ENCODE data around the gene P3H2. TPM values are rescaled to one million over a fixed set of nuclear protein-coding genes. Genes with fewer than 3 reads are reported as not detected.

P3H2 gene
- total RNA-seq, 5 donors from 2014 or later (not counting 1 experiment from before 2014, with no cell fraction given) = 0.16 to 0.50 (median 0.35) TPM; not detected in 2

DNA sequence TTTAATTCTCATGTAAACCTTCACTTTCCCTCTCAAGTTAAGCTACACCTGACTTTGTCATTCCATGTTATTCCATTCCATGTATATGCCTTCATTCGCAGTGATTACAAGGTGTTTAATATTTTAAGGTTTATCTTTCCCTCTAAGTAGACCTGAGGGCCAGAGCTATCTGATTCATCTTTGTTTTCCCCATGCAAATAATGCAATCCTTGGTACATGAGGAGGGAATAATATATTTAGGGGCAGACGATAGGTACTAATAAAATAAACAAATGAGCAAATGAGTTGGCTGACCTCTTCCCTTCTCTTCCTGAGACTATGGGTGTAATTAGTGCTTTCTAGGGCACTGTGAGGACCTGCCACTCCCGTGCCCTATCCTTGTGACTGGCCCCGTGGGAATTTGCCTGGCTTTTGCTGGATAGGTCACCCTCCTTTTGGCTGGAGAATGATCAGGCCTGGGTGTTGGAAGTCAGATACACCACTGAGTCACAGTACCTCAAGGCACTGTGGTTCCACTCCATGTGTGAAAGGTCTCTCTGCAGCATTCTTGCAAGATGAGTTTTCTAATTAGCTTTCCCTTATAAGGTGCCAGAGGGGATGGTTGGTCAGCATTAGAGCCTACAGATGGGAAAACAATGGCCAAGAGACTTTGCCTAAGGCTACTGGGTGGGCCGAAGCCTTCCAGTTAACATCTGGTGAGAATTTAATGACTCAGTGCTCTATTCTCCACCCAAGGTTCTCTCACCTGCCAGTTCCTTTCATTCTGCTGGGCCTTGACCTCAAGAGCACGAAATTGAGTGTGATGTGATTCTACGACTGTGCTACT lies 183.2 kb downstream of the P3H2 start:
- no peak overlapping the region for H3K4me3 Mint-ChIP-seq
- H3K9me3 Mint-ChIP-seq = no peaks in the 10 kb centered on the region
- no peak for ATAC-seq (replicated peaks in 1 of 4)
- H3K36me3 ChIP-seq (ENCODE audit: control insufficient read depth in 2 of 2, extremely low read depth in 1 of 2, insufficient read depth in 1 of 2, low read length in 1 of 2) = no peaks in the 10 kb centered on the region
- DNase-seq = no peak
- peaks cover 2 to 7% of the 10 kb centered on the region in 2 donors for H3K27me3 Mint-ChIP-seq
- no peaks in the 10 kb centered on the region for H3K27me3 ChIP-seq (replicated peaks in 1 of 2; ENCODE audit: control insufficient read depth in 2 of 2, extremely low read depth in 1 of 2, insufficient read depth in 2 of 2, low read length in 1 of 2)
- no peaks in the 10 kb centered on the region for H3K4me1 ChIP-seq (ENCODE audit: control insufficient read depth in 1 of 2, extremely low read depth in 1 of 2, insufficient read depth in 2 of 2, low read length in 2 of 2)
- 86% methylated on average over 3 of the region's 7 CpGs for WGBS (ENCODE audit: insufficient coverage)
- no peak overlapping the region for H3K27ac ChIP-seq (ENCODE audit: low read length)
- H3K27ac Mint-ChIP-seq = no peak overlapping the region
- H3K4me3 ChIP-seq (ENCODE audit: control insufficient read depth in 1 of 2, extremely low read depth in 1 of 2, low read length in 1 of 2) = no peak overlapping the region
- POLR2A ChIA-PET = no interaction called here
- H3K4me1 Mint-ChIP-seq = no peaks in the 10 kb centered on the region
- CTCF ChIA-PET = no interaction called here
- no peaks in the 10 kb centered on the region for H3K9me3 ChIP-seq
- H3K36me3 Mint-ChIP-seq = no peaks in the 10 kb centered on the region

DNA sequence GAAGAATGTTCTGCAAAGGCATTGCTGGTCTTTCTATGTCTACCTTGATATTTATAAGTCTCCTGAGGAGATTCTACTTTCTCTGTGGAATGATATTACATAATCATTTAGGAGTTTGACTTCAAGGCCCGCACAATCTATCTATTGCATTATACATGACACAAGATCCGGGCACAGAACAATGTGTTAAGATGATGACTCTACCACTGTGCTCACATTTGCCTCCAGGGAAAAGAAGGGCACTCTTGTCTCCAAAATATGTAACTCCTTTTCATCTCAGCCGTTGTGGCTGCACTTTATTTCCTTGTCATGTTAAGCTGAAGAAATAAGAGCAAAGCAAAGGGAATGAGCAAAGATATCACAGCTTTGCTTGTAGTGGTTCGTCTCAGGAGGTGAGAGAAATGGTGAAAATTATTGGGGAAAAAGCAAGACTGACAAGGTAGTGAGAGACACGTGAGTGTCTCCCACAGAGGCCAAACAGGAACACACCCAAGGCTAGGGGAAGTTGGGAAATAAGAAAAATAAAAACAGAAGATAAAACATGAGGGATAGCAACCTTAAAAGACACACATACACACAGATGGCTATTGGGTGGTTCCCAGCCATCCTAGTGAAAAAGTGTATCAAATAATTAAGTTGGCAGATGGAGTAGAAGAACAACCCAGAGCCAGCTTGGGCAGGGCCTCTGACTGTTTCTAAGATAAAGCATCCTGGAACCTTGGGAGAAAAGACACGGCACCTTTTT lies 184.3 kb downstream of the P3H2 start:
- H3K27me3 Mint-ChIP-seq = peaks cover 4 to 7% of the 10 kb centered on the region in 2 donors
- Histone ChIP-seq H3K36me3 (ENCODE audit: control insufficient read depth in 2 of 2, extremely low read depth in 1 of 2, insufficient read depth in 1 of 2, low read length in 1 of 2) (no peaks in the 10 kb centered on the region), H3K4me3 (ENCODE audit: control insufficient read depth in 1 of 2, extremely low read depth in 1 of 2, low read length in 1 of 2) (no peak overlapping the region), H3K27ac (ENCODE audit: low read length) (no peak overlapping the region), H3K4me1 (ENCODE audit: control insufficient read depth in 1 of 2, extremely low read depth in 1 of 2, insufficient read depth in 2 of 2, low read length in 2 of 2) (no peaks in the 10 kb centered on the region), H3K27me3 (replicated peaks in 1 of 2; ENCODE audit: control insufficient read depth in 2 of 2, extremely low read depth in 1 of 2, insufficient read depth in 2 of 2, low read length in 1 of 2) (no peaks in the 10 kb centered on the region), H3K9me3 (no peaks in the 10 kb centered on the region)
- no peaks in the 10 kb centered on the region for H3K4me1 Mint-ChIP-seq
- ATAC-seq (replicated peaks in 1 of 4) (no peak), DNase-seq (no peak)
- no peaks in the 10 kb centered on the region for H3K9me3 Mint-ChIP-seq
- H3K27ac Mint-ChIP-seq = no peak overlapping the region
- no peak overlapping the region for H3K4me3 Mint-ChIP-seq
- CTCF ChIA-PET = interaction anchor here in 1 of 2 donors (0.6 to 1.4 kb wide), 2 partner anchors 25 to 165 kb away, joined by 4 to 5 read pairs; no protein-coding TSS in a partner anchor
- WGBS (ENCODE audit: insufficient coverage) = 95% methylated on average over 3 of the region's 6 CpGs
- no peaks in the 10 kb centered on the region for H3K36me3 Mint-ChIP-seq
- POLR2A ChIA-PET = no interaction called here

DNA sequence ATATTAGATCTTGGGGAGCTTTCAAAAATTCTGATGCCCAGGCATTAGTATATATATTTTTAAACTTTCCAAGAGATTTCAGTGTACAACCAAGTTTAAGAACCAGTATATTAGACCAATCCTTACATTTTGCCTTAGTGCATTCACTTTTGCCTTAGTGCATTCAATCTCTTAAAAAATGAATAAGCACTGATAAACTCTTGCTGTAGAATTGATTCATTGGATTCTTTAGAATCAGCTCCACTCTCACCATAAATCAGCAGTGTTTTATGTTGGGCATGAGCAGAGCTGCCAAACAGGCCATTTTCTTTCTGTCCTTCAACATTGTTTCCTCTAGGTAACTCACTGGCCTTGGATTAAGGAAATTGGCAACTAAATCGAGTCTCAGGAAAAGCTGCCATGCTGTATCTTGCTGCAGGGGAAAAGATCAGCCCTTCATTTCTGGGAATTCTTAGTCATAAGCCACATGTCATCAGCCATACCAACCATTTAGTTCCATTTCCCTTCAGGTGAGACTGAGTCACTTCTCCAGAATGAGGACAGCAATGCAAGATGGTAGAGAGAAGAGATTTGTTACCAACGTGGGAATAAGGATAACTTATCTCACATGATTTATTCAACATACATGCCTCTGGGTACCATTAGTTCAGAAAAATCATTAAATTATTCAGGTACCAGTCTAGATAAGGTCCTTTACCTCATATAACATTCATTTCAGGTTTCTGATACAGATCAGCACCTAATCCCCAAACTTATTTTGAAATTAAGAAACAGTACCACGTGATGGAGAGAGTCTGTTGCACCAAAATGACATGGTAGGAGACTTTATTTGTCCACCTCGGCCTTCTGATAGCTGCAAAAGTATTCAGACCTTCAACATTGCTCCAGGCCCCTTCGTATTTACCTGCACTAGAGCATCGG lies 192.5 kb downstream of the P3H2 start:
- no peaks in the 10 kb centered on the region for H3K36me3 ChIP-seq (ENCODE audit: control insufficient read depth in 2 of 2, extremely low read depth in 1 of 2, insufficient read depth in 1 of 2, low read length in 1 of 2)
- H3K27me3 ChIP-seq (replicated peaks in 1 of 2; ENCODE audit: control insufficient read depth in 2 of 2, extremely low read depth in 1 of 2, insufficient read depth in 2 of 2, low read length in 1 of 2) = no peaks in the 10 kb centered on the region
- Mint-ChIP-seq H3K4me3 (no peak overlapping the region), H3K27me3 (peaks cover 3% of the 10 kb centered on the region in 2 donors), H3K27ac (no peak overlapping the region), H3K4me1 (no peaks in the 10 kb centered on the region), H3K36me3 (no peaks in the 10 kb centered on the region), H3K9me3 (no peaks in the 10 kb centered on the region)
- DNase-seq (no peak), ATAC-seq (replicated peaks in 1 of 4) (no peak)
- H3K4me1 ChIP-seq (ENCODE audit: control insufficient read depth in 1 of 2, extremely low read depth in 1 of 2, insufficient read depth in 2 of 2, low read length in 2 of 2) = no peaks in the 10 kb centered on the region
- H3K4me3 ChIP-seq (ENCODE audit: control insufficient read depth in 1 of 2, extremely low read depth in 1 of 2, low read length in 1 of 2) = no peak overlapping the region
- POLR2A ChIA-PET = interaction anchor here in 1 of 2 donors (0.6 kb wide), 1 partner anchor 61 kb away, joined by 3 read pairs; no protein-coding TSS in a partner anchor
- 65% methylated on average over 2 of the region's 6 CpGs for WGBS (ENCODE audit: insufficient coverage)
- H3K9me3 ChIP-seq = no peaks in the 10 kb centered on the region
- CTCF ChIA-PET = no interaction called here
- H3K27ac ChIP-seq (ENCODE audit: low read length) = no peak overlapping the region

DNA sequence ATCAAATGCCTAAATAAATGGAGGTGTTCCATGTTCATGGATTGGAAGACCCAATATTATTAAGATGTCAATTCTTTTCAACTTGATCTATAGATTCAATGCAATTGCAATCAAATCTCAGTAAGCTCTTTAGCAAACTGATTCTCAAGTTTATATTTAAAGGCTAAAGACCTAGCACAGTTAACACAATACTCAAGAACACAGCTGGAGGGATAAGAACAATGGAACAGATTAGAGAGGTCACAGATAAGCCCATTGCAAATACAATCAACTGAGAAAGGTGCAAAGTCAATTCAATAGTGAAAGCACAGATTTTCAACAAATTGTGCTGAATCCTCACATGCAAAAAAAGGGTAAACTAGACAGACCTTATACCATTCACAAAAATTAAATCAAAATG lies 198.9 kb downstream of the P3H2 start:
- no peaks in the 10 kb centered on the region for H3K9me3 Mint-ChIP-seq
- H3K4me3 Mint-ChIP-seq = no peak overlapping the region
- no peak for DNase-seq
- ChIA-PET CTCF (no interaction called here), POLR2A (no interaction called here)
- Histone ChIP-seq H3K4me1 (ENCODE audit: control insufficient read depth in 1 of 2, extremely low read depth in 1 of 2, insufficient read depth in 2 of 2, low read length in 2 of 2) (no peaks in the 10 kb centered on the region), H3K9me3 (no peaks in the 10 kb centered on the region), H3K27me3 (replicated peaks in 1 of 2; ENCODE audit: control insufficient read depth in 2 of 2, extremely low read depth in 1 of 2, insufficient read depth in 2 of 2, low read length in 1 of 2) (no peaks in the 10 kb centered on the region), H3K36me3 (ENCODE audit: control insufficient read depth in 2 of 2, extremely low read depth in 1 of 2, insufficient read depth in 1 of 2, low read length in 1 of 2) (no peaks in the 10 kb centered on the region), H3K4me3 (ENCODE audit: control insufficient read depth in 1 of 2, extremely low read depth in 1 of 2, low read length in 1 of 2) (no peak overlapping the region), H3K27ac (ENCODE audit: low read length) (no peak overlapping the region)
- no peaks in the 10 kb centered on the region for H3K4me1 Mint-ChIP-seq
- no peaks in the 10 kb centered on the region for H3K36me3 Mint-ChIP-seq
- H3K27ac Mint-ChIP-seq = no peak overlapping the region
- ATAC-seq (replicated peaks in 1 of 4) = no peak
- peaks cover 0 to under 1% of the 10 kb centered on the region in 2 donors for H3K27me3 Mint-ChIP-seq

DNA sequence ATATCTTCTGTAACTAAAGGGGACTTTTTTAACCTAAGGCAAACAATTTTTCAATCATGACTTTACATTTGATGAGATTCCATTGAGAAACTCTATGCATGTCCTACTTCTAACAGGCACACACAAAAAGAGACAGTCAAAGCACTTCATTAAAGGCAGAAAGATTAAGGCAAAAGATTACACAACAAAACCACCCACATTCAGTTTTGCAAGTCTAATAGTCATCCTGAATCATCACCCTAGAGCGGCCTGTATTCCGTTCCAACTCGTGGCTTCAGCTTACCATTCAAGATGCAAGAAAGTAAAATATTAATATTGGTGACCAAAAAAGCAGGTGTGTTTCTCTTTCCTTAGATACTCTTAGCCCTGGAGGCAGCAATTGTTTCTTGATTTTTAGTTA lies 205.9 kb downstream of the P3H2 start:
- Mint-ChIP-seq H3K9me3 (no peaks in the 10 kb centered on the region), H3K36me3 (no peaks in the 10 kb centered on the region), H3K27me3 (peaks cover 6 to 12% of the 10 kb centered on the region in 2 donors), H3K4me1 (no peaks in the 10 kb centered on the region), H3K4me3 (no peak overlapping the region), H3K27ac (no peak overlapping the region)
- POLR2A ChIA-PET = no interaction called here
- Histone ChIP-seq H3K9me3 (no peaks in the 10 kb centered on the region), H3K27ac (ENCODE audit: low read length) (no peak overlapping the region), H3K27me3 (replicated peaks in 1 of 2; ENCODE audit: control insufficient read depth in 2 of 2, extremely low read depth in 1 of 2, insufficient read depth in 2 of 2, low read length in 1 of 2) (no peaks in the 10 kb centered on the region), H3K4me3 (ENCODE audit: control insufficient read depth in 1 of 2, extremely low read depth in 1 of 2, low read length in 1 of 2) (no peak overlapping the region), H3K4me1 (ENCODE audit: control insufficient read depth in 1 of 2, extremely low read depth in 1 of 2, insufficient read depth in 2 of 2, low read length in 2 of 2) (no peaks in the 10 kb centered on the region), H3K36me3 (ENCODE audit: control insufficient read depth in 2 of 2, extremely low read depth in 1 of 2, insufficient read depth in 1 of 2, low read length in 1 of 2) (no peaks in the 10 kb centered on the region)
- CTCF ChIA-PET = no interaction called here
- no peak for ATAC-seq (replicated peaks in 1 of 4)
- no peak for DNase-seq
- WGBS (ENCODE audit: insufficient coverage) = no CpG with 5 or more reads among the region's 3 CpGs

DNA sequence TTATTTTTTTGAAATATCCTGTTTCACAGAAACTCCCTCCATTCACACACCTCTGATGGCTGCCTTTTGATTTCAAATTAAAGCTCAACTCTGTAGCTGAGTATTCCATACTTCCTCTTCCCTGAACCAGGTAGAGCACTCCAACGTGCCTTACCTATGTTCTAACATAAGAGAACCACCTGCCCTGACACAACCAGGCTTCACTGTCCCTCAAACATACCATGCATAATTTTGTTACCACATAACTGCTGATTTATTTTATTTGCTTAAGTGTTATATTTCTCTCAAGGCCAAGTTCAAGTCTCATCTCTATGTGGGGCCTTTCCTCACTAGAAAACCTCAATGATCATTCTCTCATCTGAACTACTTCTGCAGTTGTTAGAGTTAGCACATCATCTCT lies 209.7 kb downstream of the P3H2 start:
- Mint-ChIP-seq H3K4me1 (no peaks in the 10 kb centered on the region), H3K9me3 (no peaks in the 10 kb centered on the region), H3K36me3 (no peaks in the 10 kb centered on the region), H3K27me3 (peaks cover 12 to 14% of the 10 kb centered on the region in 2 donors), H3K27ac (no peak overlapping the region), H3K4me3 (no peak overlapping the region)
- DNase-seq = no peak
- WGBS (ENCODE audit: insufficient coverage) = no CpG with 5 or more reads among the region's 1 CpG
- CTCF ChIA-PET = no interaction called here
- no peaks in the 10 kb centered on the region for H3K4me1 ChIP-seq (ENCODE audit: control insufficient read depth in 1 of 2, extremely low read depth in 1 of 2, insufficient read depth in 2 of 2, low read length in 2 of 2)
- POLR2A ChIA-PET = no interaction called here
- H3K27ac ChIP-seq (ENCODE audit: low read length) = no peak overlapping the region
- no peaks in the 10 kb centered on the region for H3K36me3 ChIP-seq (ENCODE audit: control insufficient read depth in 2 of 2, extremely low read depth in 1 of 2, insufficient read depth in 1 of 2, low read length in 1 of 2)
- no peaks in the 10 kb centered on the region for H3K9me3 ChIP-seq
- H3K27me3 ChIP-seq (replicated peaks in 1 of 2; ENCODE audit: control insufficient read depth in 2 of 2, extremely low read depth in 1 of 2, insufficient read depth in 2 of 2, low read length in 1 of 2) = no peaks in the 10 kb centered on the region
- no peak overlapping the region for H3K4me3 ChIP-seq (ENCODE audit: control insufficient read depth in 1 of 2, extremely low read depth in 1 of 2, low read length in 1 of 2)
- ATAC-seq (replicated peaks in 1 of 4) = no peak
